ENCODE results near the gene PRKCE. TPM values are rescaled to one million over a fixed set of nuclear protein-coding genes. Genes with fewer than 3 reads are reported as not detected.

The PRKCE gene
- total and polyA plus RNA-seq, 2 donors (not counting 3 experiments of a cell fraction or from before 2014, with no cell fraction given), result 27.9 to 33.9 TPM

DNA sequence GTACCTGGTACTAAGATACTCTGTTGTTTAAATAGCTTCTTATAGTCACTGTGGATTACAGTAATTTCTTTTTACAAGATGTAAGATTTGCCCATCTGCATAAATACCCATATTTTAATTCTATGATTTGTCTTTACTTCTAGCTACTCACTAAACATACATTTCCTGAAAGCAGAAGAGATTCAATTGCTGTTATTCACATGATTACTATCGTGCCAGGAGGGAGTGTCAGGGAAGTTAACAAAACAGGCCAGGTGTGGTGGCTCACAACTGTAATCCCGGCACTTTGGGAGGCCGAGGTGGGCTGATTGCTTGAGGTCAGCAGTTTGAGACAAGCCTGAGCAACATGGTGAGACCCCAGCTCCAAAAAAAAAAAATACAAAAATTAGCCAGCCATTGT, 33.8 kb downstream of the PRKCE start:
- intact Hi-C loops (cut with micrococcal nuclease), result no loop called here
- TF ChIP-seq, protein P1, sequence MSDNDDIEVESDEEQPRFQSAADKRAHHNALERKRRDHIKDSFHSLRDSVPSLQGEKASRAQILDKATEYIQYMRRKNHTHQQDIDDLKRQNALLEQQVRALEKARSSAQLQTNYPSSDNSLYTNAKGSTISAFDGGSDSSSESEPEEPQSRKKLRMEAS (IDR thresholded peaks at IDR 0.05; ENCODE audit: insufficient read depth, insufficient read length), result no peak
- TF ChIP-seq POLR2AphosphoS5 (IDR thresholded peaks at IDR 0.05; ENCODE audit: insufficient read depth, low read depth, low read length) (no peak), JUN (IDR thresholded peaks at IDR 0.05; ENCODE audit: borderline replicate concordance, insufficient read depth, insufficient read length, low read depth) (no peak), EZH2 (IDR thresholded peaks at IDR 0.05; ENCODE audit: borderline replicate concordance, low read depth, low read length, severe bottlenecking) (no peak), FOS (IDR thresholded peaks at IDR 0.05; ENCODE audit: borderline replicate concordance, insufficient read depth, low read length) (no peak), POLR2A (IDR thresholded peaks at IDR 0.05; ENCODE audit: low read depth, low read length) (no peak), MYC (IDR thresholded peaks at IDR 0.05; ENCODE audit: low read depth, low read length) (no peak)
- TF ChIP-seq, protein P2, sequence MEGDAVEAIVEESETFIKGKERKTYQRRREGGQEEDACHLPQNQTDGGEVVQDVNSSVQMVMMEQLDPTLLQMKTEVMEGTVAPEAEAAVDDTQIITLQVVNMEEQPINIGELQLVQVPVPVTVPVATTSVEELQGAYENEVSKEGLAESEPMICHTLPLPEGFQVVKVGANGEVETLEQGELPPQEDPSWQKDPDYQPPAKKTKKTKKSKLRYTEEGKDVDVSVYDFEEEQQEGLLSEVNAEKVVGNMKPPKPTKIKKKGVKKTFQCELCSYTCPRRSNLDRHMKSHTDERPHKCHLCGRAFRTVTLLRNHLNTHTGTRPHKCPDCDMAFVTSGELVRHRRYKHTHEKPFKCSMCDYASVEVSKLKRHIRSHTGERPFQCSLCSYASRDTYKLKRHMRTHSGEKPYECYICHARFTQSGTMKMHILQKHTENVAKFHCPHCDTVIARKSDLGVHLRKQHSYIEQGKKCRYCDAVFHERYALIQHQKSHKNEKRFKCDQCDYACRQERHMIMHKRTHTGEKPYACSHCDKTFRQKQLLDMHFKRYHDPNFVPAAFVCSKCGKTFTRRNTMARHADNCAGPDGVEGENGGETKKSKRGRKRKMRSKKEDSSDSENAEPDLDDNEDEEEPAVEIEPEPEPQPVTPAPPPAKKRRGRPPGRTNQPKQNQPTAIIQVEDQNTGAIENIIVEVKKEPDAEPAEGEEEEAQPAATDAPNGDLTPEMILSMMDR (IDR thresholded peaks at IDR 0.05; ENCODE audit: extremely low read depth in 1 of 2, insufficient read depth in 1 of 2, low read depth in 1 of 2, low read length in 2 of 2), result no peak

More for the DNA sequence above, 33.8 kb downstream of the PRKCE start:
- POLR2A ChIA-PET, result no interaction called here
- Histone ChIP-seq H3K79me2 (ENCODE audit: control insufficient read depth, insufficient read depth, low read length) (no peaks in the 10 kb centered on the region), H3K9me1 (replicated peaks; ENCODE audit: control insufficient read depth, extremely low read depth, insufficient read depth, low read length) (no peaks in the 10 kb centered on the region), H3K9ac (replicated peaks; ENCODE audit: extremely low read depth, insufficient read depth, low read length) (no peak overlapping the region), H3K27me3 (ENCODE audit: control insufficient read depth in 2 of 2, insufficient read depth in 2 of 2, low read length in 2 of 2) (no peaks in the 10 kb centered on the region), H3K4me1 (ENCODE audit: control insufficient read depth, extremely low read depth, insufficient read depth, low read length) (peaks cover 22% of the 10 kb centered on the region), H4K20me1 (replicated peaks; ENCODE audit: control insufficient read depth, extremely low read depth, insufficient read depth, low read length) (no peaks in the 10 kb centered on the region), H3K4me2 (ENCODE audit: insufficient read depth, low read length) (no peak overlapping the region), H3K9me3 (replicated peaks; ENCODE audit: control insufficient read depth, insufficient read depth, low read length) (no peaks in the 10 kb centered on the region), H3K36me3 (ENCODE audit: control insufficient read depth in 2 of 2, extremely low read depth in 1 of 2, insufficient read depth in 2 of 2, low read length in 2 of 2) (no peaks in the 10 kb centered on the region), H2AFZ (ENCODE audit: low read depth, low read length) (no peak overlapping the region), H3K4me3 (replicated peaks in 1 of 3; ENCODE audit: insufficient read depth in 1 of 3, low read depth in 1 of 3, low read length in 3 of 3) (no peak overlapping the region), H3K27ac (ENCODE audit: insufficient read depth, low read depth, low read length) (no peak overlapping the region)
- DNase-seq (ENCODE audit: low read depth, low spot score) (no peak), FAIRE-seq (no peak)
- BruUV-seq (replicated peaks), result no TSS peak
- CTCF ChIA-PET, result interaction anchor here (1.1 to 1.5 kb wide), 3 partner anchors 9 to 72 kb away, joined by 3 to 5 read pairs (median 4); no protein-coding TSS in a partner anchor
- dilution Hi-C loops (cut with MboI; ENCODE audit: extremely low pct_ligation_motif_present, low sequenced_read_pairs), result no loop called here
